Gastrocnemius medialis (tissue), 4 donors: ENCODE data around the gene MBD3L2.
"Not testable (repeated sequence)": the region's sequence is repeated elsewhere in the genome, so short reads cannot be mapped to it uniquely, and the experiment has no call there.

Source experiments
- POLR2A ChIP-seq, 2 donors: fragments of 450-650 bp; IDR thresholded peaks; one replicate each; pipeline ENCODE4 v1.6.1; 2017; ENCODE audit warnings: antibody characterized with exemption in 2 of 2, mild to moderate bottlenecking in 2 of 2, moderate library complexity in 2 of 2
- TF ChIP-seq, protein P1 (sequence below), 5 experiments: fragments of 450-650 bp in 3 of 5; fragments of 200-600 bp in 2 of 5; sonication (generic) in 2 of 5; IDR thresholded peaks in 4 of 5; conservative IDR thresholded peaks in 1 of 5; 1 replicate in 4 of 5; 2 replicates in 1 of 5; pipeline ENCODE4 v1.5.1; 2016 to 2019; ENCODE audit warnings: antibody characterized with exemption in 5 of 5, mild to moderate bottlenecking in 3 of 5, moderate library complexity in 3 of 5

- TF ChIP-seq, protein P1, sequence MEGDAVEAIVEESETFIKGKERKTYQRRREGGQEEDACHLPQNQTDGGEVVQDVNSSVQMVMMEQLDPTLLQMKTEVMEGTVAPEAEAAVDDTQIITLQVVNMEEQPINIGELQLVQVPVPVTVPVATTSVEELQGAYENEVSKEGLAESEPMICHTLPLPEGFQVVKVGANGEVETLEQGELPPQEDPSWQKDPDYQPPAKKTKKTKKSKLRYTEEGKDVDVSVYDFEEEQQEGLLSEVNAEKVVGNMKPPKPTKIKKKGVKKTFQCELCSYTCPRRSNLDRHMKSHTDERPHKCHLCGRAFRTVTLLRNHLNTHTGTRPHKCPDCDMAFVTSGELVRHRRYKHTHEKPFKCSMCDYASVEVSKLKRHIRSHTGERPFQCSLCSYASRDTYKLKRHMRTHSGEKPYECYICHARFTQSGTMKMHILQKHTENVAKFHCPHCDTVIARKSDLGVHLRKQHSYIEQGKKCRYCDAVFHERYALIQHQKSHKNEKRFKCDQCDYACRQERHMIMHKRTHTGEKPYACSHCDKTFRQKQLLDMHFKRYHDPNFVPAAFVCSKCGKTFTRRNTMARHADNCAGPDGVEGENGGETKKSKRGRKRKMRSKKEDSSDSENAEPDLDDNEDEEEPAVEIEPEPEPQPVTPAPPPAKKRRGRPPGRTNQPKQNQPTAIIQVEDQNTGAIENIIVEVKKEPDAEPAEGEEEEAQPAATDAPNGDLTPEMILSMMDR (IDR thresholded peaks at IDR 0.05 in 4 of 5, conservative IDR thresholded peaks at IDR 0.05 in 1 of 5), result not testable (repeated sequence)
- not testable (repeated sequence) for TF ChIP-seq POLR2A (IDR thresholded peaks at IDR 0.05)
Observed at GRCh38 chr19:7041563-7041962, 7.6 kb upstream of the MBD3L2 start.
